GM12892 (cell line): Measurements from ENCODE around the gene PRKN.

Experiments
- POLR2A ChIP-seq: IDR thresholded peaks from 2 replicates; pipeline ENCODE4 v1.6.1; 2011; ENCODE audit warnings: low read depth, low read length, control low read depth
- TAF1 ChIP-seq: IDR thresholded peaks from 2 replicates; pipeline ENCODE4 v1.6.1; 2011; ENCODE audit warnings: low read depth, mild to moderate bottlenecking, control low read depth, low read length, borderline replicate concordance

DNA sequence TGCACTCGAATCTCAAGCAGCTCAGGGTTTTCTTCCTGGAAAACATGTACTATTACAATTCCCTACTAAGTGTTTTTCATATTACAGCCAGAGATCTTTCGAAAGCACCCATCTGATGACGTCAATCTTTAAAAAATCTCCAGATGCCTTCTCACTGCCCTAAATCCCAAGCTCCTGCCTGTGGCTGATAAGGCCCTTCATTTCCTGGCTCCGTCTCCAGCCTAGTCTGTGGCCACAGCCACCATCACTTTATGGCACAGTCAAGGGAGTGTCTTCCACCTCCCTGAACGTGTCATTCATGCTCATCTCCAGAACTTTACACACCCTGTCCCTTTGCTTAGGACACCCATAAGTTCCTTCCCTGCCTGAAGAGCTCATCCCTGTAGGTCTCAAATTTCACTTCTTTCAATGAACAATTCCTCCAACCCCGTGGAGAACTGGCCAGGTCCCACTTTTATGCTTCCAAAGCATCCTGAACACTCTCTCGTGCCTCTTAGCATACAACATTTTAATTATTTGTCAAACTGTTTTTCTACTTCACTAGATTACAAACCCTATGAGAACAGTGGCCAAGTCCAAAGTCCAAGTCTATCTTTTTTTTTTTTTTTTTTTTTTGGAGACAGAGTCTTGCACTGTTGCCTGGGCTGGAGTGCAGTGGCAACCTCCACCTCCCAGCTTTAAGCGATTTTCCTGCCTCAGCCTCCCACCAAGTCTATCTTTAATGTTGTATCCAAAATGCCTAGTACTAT lies 1347.6 kb downstream of the PRKN start:
- TF ChIP-seq POLR2A (no peak), TAF1 (no peak)
